Panc1 (cell line): ENCODE measurements around the gene WDR93.

Source experiments
- CTCF ChIP-seq: fragments of 450-650 bp; IDR thresholded peaks from 2 replicates; pipeline ENCODE4 v1.5.1; 2017; ENCODE audit warnings: mild to moderate bottlenecking
- TCF7L2 ChIP-seq: IDR thresholded peaks from 2 replicates; pipeline ENCODE4 v1.6.1; 2011; ENCODE audit warnings: mild to moderate bottlenecking, low read depth, low read length, inconsistent platforms

GRCh38 chr15:89685995-89686394 lies 4.6 kb upstream of the WDR93 start:
- TF ChIP-seq TCF7L2 (no peak), CTCF (no peak)
